GM18511 (cell line): Measurements from ENCODE around the gene RNF25.

ENCODE experiments used
- ATAC-seq: cut with Tn5 transposase; IDR thresholded peaks from one replicate; pipeline ENCODE4 v1.9.1; 2021; ENCODE audit warnings: mild to moderate bottlenecking, moderate library complexity; ENCODE audit not compliant: unreplicated experiment

Gene RNF25

GRCh38 chr2:218687400-218688060 lies 15.7 kb upstream of the RNF25 start:
- peak; percentile 56 for ATAC-seq

GRCh38 chr2:218680061-218680460 lies 8.3 kb upstream of the RNF25 start:
- no peak for ATAC-seq

- no peak for ATAC-seq
Measured at GRCh38 chr2:218679119-218679518, 7.3 kb upstream of the RNF25 start.

- ATAC-seq: no peak
Measured at GRCh38 chr2:218671097-218671653, 627 bp downstream of the RNF25 start.

- no peak for ATAC-seq
Measured at GRCh38 chr2:218664653-218665052, 7.1 kb downstream of the RNF25 start.

GRCh38 chr2:218663901-218664300 lies 7.9 kb downstream of the RNF25 start:
- no peak for ATAC-seq

GRCh38 chr2:218662827-218663226 lies 9.0 kb downstream of the RNF25 start:
- ATAC-seq: no peak

GRCh38 chr2:218662377-218662776 lies 9.4 kb downstream of the RNF25 start:
- ATAC-seq: no peak

GRCh38 chr2:218659988-218660358 lies 11.8 kb downstream of the RNF25 start:
- ATAC-seq: no peak

- ATAC-seq: peak; percentile 97
Measured at GRCh38 chr2:218659258-218659987, 12.4 kb downstream of the RNF25 start, which contains the start of the genes BCS1L and ZNF142. Gene BCS1L (plus strand): TSS chr2:218659683. CDS start chr2:218660988, 1,305 bp downstream. Gene ZNF142 (minus strand): TSS chr2:218659623. CDS start chr2:218656429, 3,194 bp downstream.

- ATAC-seq: peak; percentile 50
Measured at GRCh38 chr2:218658671-218659257, 13.0 kb downstream of the RNF25 start.

- ATAC-seq: no peak
Measured at GRCh38 chr2:218655751-218656150, 16.1 kb downstream of the RNF25 start.

GRCh38 chr2:218648787-218649100 lies 23.1 kb downstream of the RNF25 start:
- no peak for ATAC-seq

- no peak for ATAC-seq
Measured at GRCh38 chr2:218648088-218648786, 23.6 kb downstream of the RNF25 start.

GRCh38 chr2:218645126-218645525 lies 26.7 kb downstream of the RNF25 start:
- peak; percentile 87 for ATAC-seq

- ATAC-seq: peak; percentile 15
Measured at GRCh38 chr2:218644721-218645120, 27.1 kb downstream of the RNF25 start.

GRCh38 chr2:218643751-218644310 lies 28.0 kb downstream of the RNF25 start:
- no peak for ATAC-seq

- no peak for ATAC-seq
Measured at GRCh38 chr2:218642786-218643185, 29.0 kb downstream of the RNF25 start.

GRCh38 chr2:218642121-218642656 lies 29.6 kb downstream of the RNF25 start:
- ATAC-seq: no peak

GRCh38 chr2:218638372-218638771 lies 33.4 kb downstream of the RNF25 start:
- ATAC-seq: no peak

- ATAC-seq: no peak
Measured at GRCh38 chr2:218635719-218636118, 36.1 kb downstream of the RNF25 start.
